HPDE6-E6E7 (cell line): ENCODE data around the gene EIF1B.

Experiments
- DNase-seq: peaks from one replicate; pipeline ENCODE4 v3.0.0; 2011; ENCODE audit warnings: missing footprints; ENCODE audit errors: extremely low spot score

EIF1B gene

GRCh38 chr3:40340541-40341170 is 31.1 kb downstream of the EIF1B start:
- no peak for DNase-seq

GRCh38 chr3:40341671-40342070 is 32.2 kb downstream of the EIF1B start:
- DNase-seq: no peak

DNA sequence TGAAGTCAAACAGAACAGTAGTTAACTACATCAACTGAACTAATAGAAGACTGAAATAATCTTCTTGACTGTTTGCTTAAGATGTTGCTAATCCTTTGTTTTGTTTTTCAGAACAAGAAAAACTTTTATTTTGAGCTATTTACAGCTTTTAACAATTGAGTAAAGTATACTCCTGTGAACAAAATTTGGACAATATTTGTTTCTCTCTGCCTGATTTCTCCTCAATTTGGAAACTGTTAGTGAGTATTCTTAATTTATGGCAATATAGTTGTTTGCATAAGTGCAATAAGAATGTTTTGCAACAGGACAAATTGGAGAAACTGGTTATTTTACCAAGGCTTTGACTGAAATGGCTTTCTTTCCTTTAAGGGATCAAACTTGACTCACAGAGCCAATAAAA is 41.0 kb downstream of the EIF1B start:
- no peak for DNase-seq

- DNase-seq: no peak
Observed at GRCh38 chr3:40355410-40355809, 45.9 kb downstream of the EIF1B start.

GRCh38 chr3:40358454-40358853 is 48.9 kb downstream of the EIF1B start:
- no peak for DNase-seq
